SU-DHL-6 (cell line): Measurements from ENCODE around the gene NKTR.

Experiments
- H2AFZ ChIP-seq: fragments of 200-600 bp; sonication (generic); 2 replicates; pipeline ENCODE4 v1.6.1; 2014; ENCODE audit warnings: low read depth, mild to moderate bottlenecking, moderate library complexity, mixed read lengths, antibody characterized with exemption, low read length; ENCODE audit not compliant: severe bottlenecking
- H3F3A ChIP-seq: fragments of 200-600 bp; shearing (Covaris generic); 2 replicates; pipeline ENCODE4 v1.6.0; 2016; ENCODE audit warnings: antibody characterized with exemption, mild to moderate bottlenecking; ENCODE audit not compliant: insufficient read depth
- H3K27ac ChIP-seq: fragments of 200-600 bp; sonication (generic); 2 replicates; pipeline ENCODE4 v1.5.1; 2016; ENCODE audit warnings: low read depth, mild to moderate bottlenecking, low read length, moderate library complexity, mixed read lengths
- H3K27me3 ChIP-seq: fragments of 200-600 bp; sonication (generic), shearing (Covaris generic); 2 replicates; pipeline ENCODE4 v1.6.0; 2014; ENCODE audit warnings: mild to moderate bottlenecking, low read length
- H3K36me3 ChIP-seq: fragments of 200-600 bp; sonication (generic); 2 replicates; pipeline ENCODE4 v1.6.1; 2014; ENCODE audit warnings: mild to moderate bottlenecking, low read length, mixed read lengths
- H3K4me2 ChIP-seq: fragments of 300-600, 200-600 bp; shearing (Covaris generic), sonication (generic); 2 replicates; pipeline ENCODE4 v1.6.0; 2014; ENCODE audit warnings: low read length, low read depth, mild to moderate bottlenecking; ENCODE audit not compliant: poor library complexity, severe bottlenecking
- H3K4me3 ChIP-seq: fragments of 200-600 bp; sonication (generic); 2 replicates; pipeline ENCODE4 v1.5.1; 2014; ENCODE audit warnings: antibody characterized with exemption, low read length, mild to moderate bottlenecking, mixed read lengths; ENCODE audit not compliant: insufficient read depth, poor library complexity, severe bottlenecking
- H3K79me2 ChIP-seq: fragments of 200-600 bp; sonication (generic); 2 replicates; pipeline ENCODE4 v1.6.1; 2014; ENCODE audit warnings: mild to moderate bottlenecking, low read length, moderate library complexity; ENCODE audit not compliant: insufficient read depth
- H3K9ac ChIP-seq: fragments of 200-600 bp; sonication (generic); 2 replicates; pipeline ENCODE4 v1.7.0; 2014; ENCODE audit warnings: mild to moderate bottlenecking, low read length
- H3K9me2 ChIP-seq: fragments of 200-600 bp; sonication (generic); replicated peaks from 2 replicates; pipeline ENCODE4 v1.6.1; 2014; ENCODE audit warnings: low read length; ENCODE audit not compliant: insufficient read depth
- H3K9me3 ChIP-seq: fragments of 200-600 bp; sonication (generic); 2 replicates; pipeline ENCODE4 v1.6.1; 2014; ENCODE audit warnings: low read length, mixed read lengths; ENCODE audit not compliant: insufficient read depth
- H4K20me1 ChIP-seq: fragments of 200-600 bp; sonication (generic); 2 replicates; pipeline ENCODE4 v1.6.1; 2014; ENCODE audit warnings: low read depth, mild to moderate bottlenecking, antibody characterized with exemption, low read length, moderate library complexity, mixed read lengths
- EZH2phosphoT487 ChIP-seq: fragments of 200-600 bp; sonication (generic), shearing (Covaris generic); conservative IDR thresholded peaks from 2 replicates; pipeline ENCODE4 v1.6.1; 2018; ENCODE audit warnings: mild to moderate bottlenecking, antibody characterized with exemption, low read length, moderate library complexity, mixed read lengths
- TF ChIP-seq, protein P1 (sequence below): fragments of 200-600 bp; sonication (generic); IDR thresholded peaks from one replicate; pipeline ENCODE4 v1.5.1; 2017; ENCODE audit warnings: antibody characterized with exemption, mild to moderate bottlenecking, low read length, moderate library complexity; ENCODE audit not compliant: insufficient read depth, poor library complexity, severe bottlenecking

NKTR gene

DNA sequence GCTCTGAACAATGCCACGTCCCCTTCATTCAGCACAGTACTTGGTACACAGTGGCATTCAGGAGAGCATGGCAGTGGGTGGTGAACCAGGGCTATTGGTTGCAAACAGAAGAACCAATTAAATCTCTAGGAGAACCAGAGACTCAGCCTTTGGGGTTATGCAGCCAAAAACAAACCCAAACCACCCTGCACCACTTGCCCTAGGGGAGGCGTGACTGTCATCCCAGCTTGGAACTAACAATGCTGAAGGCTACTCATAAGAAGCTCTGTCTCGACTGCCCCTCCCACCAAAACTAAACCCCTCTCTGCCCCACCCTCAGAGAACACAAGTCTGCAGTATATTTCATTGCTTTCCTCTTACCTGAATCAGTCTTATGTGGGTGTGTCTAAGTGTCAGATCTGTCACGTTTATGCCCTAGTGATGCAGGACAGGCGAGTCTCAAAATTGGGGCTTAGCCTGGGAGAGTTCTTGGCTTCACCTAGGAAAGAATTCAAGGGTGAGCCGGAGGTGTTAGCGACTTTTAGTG, 69.6 kb downstream of the NKTR start:
- Histone ChIP-seq H3F3A (no peaks in the 10 kb centered on the region), H4K20me1 (no peaks in the 10 kb centered on the region), H3K4me2 (no peak overlapping the region), H3K9ac (no peak overlapping the region), H3K36me3 (no peaks in the 10 kb centered on the region), H3K4me3 (no peak overlapping the region), H3K27me3 (no peaks in the 10 kb centered on the region), H2AFZ (no peak overlapping the region), H3K9me2 (no peaks in the 10 kb centered on the region), H3K79me2 (no peaks in the 10 kb centered on the region), H3K27ac (no peak overlapping the region), H3K9me3 (no peaks in the 10 kb centered on the region)
- TF ChIP-seq, protein P1, sequence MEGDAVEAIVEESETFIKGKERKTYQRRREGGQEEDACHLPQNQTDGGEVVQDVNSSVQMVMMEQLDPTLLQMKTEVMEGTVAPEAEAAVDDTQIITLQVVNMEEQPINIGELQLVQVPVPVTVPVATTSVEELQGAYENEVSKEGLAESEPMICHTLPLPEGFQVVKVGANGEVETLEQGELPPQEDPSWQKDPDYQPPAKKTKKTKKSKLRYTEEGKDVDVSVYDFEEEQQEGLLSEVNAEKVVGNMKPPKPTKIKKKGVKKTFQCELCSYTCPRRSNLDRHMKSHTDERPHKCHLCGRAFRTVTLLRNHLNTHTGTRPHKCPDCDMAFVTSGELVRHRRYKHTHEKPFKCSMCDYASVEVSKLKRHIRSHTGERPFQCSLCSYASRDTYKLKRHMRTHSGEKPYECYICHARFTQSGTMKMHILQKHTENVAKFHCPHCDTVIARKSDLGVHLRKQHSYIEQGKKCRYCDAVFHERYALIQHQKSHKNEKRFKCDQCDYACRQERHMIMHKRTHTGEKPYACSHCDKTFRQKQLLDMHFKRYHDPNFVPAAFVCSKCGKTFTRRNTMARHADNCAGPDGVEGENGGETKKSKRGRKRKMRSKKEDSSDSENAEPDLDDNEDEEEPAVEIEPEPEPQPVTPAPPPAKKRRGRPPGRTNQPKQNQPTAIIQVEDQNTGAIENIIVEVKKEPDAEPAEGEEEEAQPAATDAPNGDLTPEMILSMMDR: no peak
- TF ChIP-seq EZH2phosphoT487: no peak

DNA sequence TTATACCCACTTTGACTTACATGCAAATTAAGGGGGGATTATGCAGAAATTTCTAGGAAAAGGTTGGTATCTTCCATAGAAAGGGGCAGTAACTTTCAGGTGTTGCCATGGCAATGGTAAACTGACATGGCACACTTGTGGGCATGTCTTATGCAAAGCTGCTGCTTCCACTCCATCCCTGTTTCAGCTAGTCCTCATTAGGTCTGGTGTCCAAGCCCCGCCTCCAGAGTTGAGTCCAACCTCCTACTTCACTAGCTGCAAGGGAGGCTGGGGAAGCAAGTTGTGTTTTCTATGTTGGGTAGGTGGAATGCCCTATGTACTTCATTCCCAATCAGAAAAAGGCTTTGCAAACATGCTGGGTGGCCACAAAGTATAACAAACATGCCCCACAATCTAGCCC, 70.2 kb downstream of the NKTR start:
- H3K4me3 ChIP-seq: no peak overlapping the region
- no peaks in the 10 kb centered on the region for H3K27me3 ChIP-seq
- no peak overlapping the region for H3K4me2 ChIP-seq
- TF ChIP-seq, protein P1: no peak
- no peak for TF ChIP-seq EZH2phosphoT487
- no peaks in the 10 kb centered on the region for H3K79me2 ChIP-seq
- no peaks in the 10 kb centered on the region for H3K36me3 ChIP-seq
- H2AFZ ChIP-seq: no peak overlapping the region
- no peak overlapping the region for H3K9ac ChIP-seq
- H3K27ac ChIP-seq: no peak overlapping the region
- no peaks in the 10 kb centered on the region for H3F3A ChIP-seq
- H3K9me2 ChIP-seq: no peaks in the 10 kb centered on the region
- H3K9me3 ChIP-seq: no peaks in the 10 kb centered on the region
- no peaks in the 10 kb centered on the region for H4K20me1 ChIP-seq

DNA sequence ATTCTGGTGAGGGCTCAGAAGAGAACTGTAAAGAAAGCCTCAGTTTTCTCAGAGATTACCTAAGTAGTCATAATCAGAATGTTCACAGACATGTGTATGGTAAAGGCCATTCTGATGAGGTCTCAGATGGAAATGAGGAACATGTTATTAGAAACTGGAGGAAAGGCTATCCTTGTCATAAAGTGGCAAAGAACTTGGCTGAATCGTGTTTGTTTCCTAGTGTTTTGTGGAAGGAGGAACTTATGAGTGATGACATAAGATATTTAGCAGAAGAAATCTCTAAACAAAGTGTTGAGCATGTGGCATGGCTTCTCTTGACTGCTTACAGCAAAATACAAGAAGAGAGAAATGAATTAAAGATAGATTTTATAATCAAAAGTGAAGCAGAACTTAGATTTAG, 72.0 kb downstream of the NKTR start:
- TF ChIP-seq EZH2phosphoT487: no peak
- TF ChIP-seq, protein P1: no peak
- no peaks in the 10 kb centered on the region for H3K79me2 ChIP-seq
- H3K4me3 ChIP-seq: no peak overlapping the region
- H2AFZ ChIP-seq: no peak overlapping the region
- H3K27ac ChIP-seq: no peak overlapping the region
- H3K27me3 ChIP-seq: no peaks in the 10 kb centered on the region
- no peak overlapping the region for H3K9ac ChIP-seq
- no peaks in the 10 kb centered on the region for H3K36me3 ChIP-seq
- no peaks in the 10 kb centered on the region for H3K9me2 ChIP-seq
- no peaks in the 10 kb centered on the region for H3F3A ChIP-seq
- H4K20me1 ChIP-seq: no peaks in the 10 kb centered on the region
- H3K9me3 ChIP-seq: peaks cover 5% of the 10 kb centered on the region; the same call in 1 of the 2 replicates
- H3K4me2 ChIP-seq: no peak overlapping the region
